NCI-H2196 (cell line): Measurements from ENCODE around the gene CCT6A.
"Not testable (repeated sequence)": the region's sequence is repeated elsewhere in the genome, so short reads cannot be mapped to it uniquely, and the experiment has no call there.

Experiments
- DNase-seq: peaks from one replicate; lab custom pipeline; 2025; ENCODE audit not compliant: unreplicated experiment; lab: John Stamatoyannopoulos, UW

Gene CCT6A

GRCh38 chr7:56051053-56051338 lies 569 bp upstream of the CCT6A start:
- DNase-seq = no peak

- no peak for DNase-seq
Observed at GRCh38 chr7:56053379-56053778, 1.8 kb downstream of the CCT6A start.

- no peak for DNase-seq
Observed at GRCh38 chr7:56053993-56054392, 2.4 kb downstream of the CCT6A start.

- DNase-seq = no peak
Observed at GRCh38 chr7:56062382-56062781, 10.8 kb downstream of the CCT6A start.

DNA sequence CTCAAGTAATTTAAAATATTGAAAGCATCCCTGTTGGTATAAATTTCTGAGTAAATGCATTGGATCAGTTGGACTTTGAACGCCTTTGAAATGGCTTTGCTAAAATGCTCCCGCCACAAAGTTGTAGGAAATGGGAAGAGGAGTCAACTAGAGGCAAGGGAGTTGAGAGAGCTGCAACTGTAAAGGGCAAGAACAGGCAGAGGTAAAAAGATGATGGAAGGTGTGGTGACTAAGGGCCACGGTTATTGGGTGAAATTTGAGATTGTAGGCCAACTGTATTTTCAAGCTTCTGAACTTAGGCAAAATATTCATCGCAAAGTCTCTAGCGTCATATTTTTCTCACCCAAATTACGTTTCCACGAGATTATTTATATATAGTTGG lies 11.9 kb downstream of the CCT6A start:
- DNase-seq = no peak

- peak; percentile 95 for DNase-seq
Observed at GRCh38 chr7:56063882-56064625, 12.5 kb downstream of the CCT6A start, which contains the start of gene SUMF2. SUMF2 (plus strand) TSS chr7:56064286; CDS start chr7:56064312, 26 bp downstream.

- DNase-seq = not testable (repeated sequence)
Observed at GRCh38 chr7:56066376-56066775, 14.8 kb downstream of the CCT6A start.

- DNase-seq = peak; percentile 95
Observed at GRCh38 chr7:56074371-56074791, 22.8 kb downstream of the CCT6A start.

DNA sequence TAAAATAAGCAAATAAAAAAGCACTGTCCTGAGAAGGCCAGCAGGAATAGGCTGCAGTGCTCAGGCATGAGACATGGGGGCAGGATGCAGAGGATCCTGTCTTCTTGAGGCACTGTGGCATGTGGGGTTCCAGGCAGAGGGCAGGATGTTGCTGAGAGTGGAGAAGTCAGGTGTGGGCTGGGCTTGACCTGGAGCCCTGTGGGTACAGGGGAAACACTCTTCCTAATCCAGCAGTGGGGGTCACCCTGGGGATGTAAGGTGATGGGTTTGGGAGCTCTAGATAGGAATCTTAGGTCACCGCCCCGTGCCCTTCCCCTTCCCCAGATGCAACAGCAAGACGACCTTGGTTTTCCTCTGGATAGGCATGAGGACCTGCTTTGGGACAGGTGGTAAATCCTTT lies 26.1 kb downstream of the CCT6A start:
- DNase-seq = no peak

DNA sequence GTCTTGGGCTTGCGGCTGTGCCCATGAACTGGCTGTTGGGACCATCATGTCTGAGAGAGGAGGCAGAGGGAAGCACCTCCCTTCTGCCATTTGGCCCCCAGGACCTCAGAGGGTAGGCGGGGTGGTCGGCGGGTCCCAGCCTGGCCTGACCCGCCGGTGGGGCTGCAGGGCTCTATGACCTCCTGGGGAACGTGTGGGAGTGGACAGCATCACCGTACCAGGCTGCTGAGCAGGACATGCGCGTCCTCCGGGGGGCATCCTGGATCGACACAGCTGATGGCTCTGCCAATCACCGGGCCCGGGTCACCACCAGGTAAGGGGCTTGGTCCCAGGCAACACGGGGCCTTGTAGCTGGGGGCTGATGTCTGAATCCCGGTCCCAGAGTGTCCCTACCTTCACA lies 26.6 kb downstream of the CCT6A start:
- DNase-seq = no peak

- DNase-seq = peak; percentile 96
Observed at GRCh38 chr7:56079450-56080185, 28.1 kb downstream of the CCT6A start.

- DNase-seq = not testable (repeated sequence)
Observed at GRCh38 chr7:56080726-56081435, 29.3 kb downstream of the CCT6A start.

DNA sequence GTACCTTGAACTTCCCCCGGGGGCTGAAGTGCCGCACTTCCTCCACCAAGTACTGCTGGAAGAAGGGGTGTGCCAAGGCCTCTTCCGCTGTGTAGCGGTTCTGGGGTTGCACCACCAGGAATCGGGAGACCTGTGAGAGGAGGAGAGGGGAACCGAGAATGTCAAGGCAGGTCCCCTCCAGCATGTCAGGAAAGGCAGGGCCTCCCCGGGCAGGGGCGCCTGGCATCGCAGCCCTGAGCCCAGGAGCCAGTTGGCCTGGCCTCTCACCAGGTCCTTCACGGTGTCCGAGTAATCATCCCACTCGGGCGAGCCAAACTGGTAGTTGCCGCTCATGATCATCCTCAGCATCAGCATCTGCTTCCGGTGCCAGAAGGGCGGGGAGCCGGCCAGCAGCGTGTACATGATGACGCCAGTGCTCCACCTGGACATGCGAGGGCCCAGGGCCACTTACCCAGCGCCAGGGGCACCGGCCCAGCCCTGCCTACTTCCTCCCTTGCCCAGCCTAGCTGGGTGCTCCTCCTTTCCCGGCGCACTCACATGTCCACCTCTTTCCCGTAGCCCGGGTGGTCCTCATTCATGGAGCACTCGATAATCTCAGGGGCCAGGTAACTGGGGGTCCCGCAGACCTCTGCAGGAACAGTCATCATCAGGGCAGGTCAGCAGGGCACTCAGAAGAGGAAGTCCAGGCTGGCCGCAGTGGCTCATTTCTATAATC lies 30.2 kb downstream of the CCT6A start:
- no peak for DNase-seq

GRCh38 chr7:56083150-56083785 lies 31.7 kb downstream of the CCT6A start:
- DNase-seq = peak; percentile 79

- DNase-seq = no peak
Observed at GRCh38 chr7:56086761-56087160, 35.2 kb downstream of the CCT6A start.

- no peak for DNase-seq
Observed at GRCh38 chr7:56087445-56087844, 35.9 kb downstream of the CCT6A start.

DNA sequence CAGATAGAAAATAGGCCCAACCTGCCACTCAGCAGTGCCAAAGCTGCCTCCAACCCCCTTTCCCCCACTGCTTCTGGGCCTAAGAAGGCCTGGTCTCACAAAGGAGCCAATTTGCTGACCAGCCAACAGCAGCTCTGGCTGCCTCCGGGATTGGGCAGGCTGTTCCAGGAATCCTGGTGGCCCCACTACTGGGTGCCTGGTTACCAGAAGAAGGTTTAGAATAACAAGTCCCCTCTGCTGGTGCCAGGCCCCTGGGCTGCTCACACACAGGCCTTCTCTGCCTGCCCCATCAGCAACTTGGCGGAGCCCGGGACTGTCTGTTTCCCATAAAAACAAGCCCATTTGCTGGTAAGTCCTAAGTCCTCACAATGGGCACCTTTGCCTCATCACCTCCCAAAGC lies 40.0 kb downstream of the CCT6A start:
- DNase-seq = peak; percentile 72

DNA sequence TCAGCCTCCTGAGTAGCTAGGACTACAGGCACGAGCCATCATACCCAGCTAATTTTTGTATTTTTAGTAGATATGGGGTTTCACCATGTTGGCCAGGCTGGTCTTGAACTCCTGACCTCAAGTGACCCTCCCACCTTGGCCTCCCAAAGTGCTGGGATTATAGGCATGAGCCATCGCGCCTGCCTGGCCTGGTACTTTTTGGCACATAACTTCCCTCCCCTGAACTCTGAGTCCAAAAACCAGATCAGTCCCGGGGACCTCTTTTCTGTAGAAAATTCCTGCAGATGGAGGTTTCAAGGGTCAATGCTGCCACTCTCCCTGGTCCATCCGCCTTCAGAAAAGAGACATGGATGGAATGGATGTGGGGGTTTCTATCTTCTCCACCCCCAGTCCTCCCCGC lies 40.8 kb downstream of the CCT6A start:
- DNase-seq = not testable (repeated sequence)

GRCh38 chr7:56092789-56093531 lies 41.4 kb downstream of the CCT6A start, which contains the start of gene PHKG1:
PHKG1 (minus strand) TSS chr7:56092952; CDS start chr7:56088941, 4,011 bp downstream.
- DNase-seq = peak; percentile 92

GRCh38 chr7:56097700-56098099 lies 46.1 kb downstream of the CCT6A start:
- peak; percentile 81 for DNase-seq
